ENCODE results near the gene UGT1A9. TPM values are rescaled to one million over a fixed set of nuclear protein-coding genes. Genes with fewer than 3 reads are reported as not detected.
A peak's percentile ranks its signal among the peaks of the same experiment; 100 is the strongest.
"Not testable (repeated sequence)": the region's sequence is repeated elsewhere in the genome, so short reads cannot be mapped to it uniquely, and the experiment has no call there.

The UGT1A9 gene
- total RNA-seq = 1.3 TPM

- no peak for DNase-seq (ENCODE audit: low spot score)
Observed at GRCh38 chr2:233671290-233672161, at the start of gene UGT1A9. Gene UGT1A9, plus strand, starts transcription at chr2:233671898. Its CDS starts 37 bp downstream, at chr2:233671935.

GRCh38 chr2:233627331-233628025 is 44.2 kb upstream of the UGT1A9 start:
- DNase-seq (ENCODE audit: low spot score) = no peak

- DNase-seq (ENCODE audit: low spot score) = peak; percentile 19
Observed at GRCh38 chr2:233636306-233636705, 35.4 kb upstream of the UGT1A9 start, which contains the start of gene UGT1A10. Gene UGT1A10, plus strand, starts transcription at chr2:233636448. Its CDS starts 75 bp downstream, at chr2:233636523.

- no peak for DNase-seq (ENCODE audit: low spot score)
Observed at GRCh38 chr2:233638836-233639235, 32.9 kb upstream of the UGT1A9 start.

DNA sequence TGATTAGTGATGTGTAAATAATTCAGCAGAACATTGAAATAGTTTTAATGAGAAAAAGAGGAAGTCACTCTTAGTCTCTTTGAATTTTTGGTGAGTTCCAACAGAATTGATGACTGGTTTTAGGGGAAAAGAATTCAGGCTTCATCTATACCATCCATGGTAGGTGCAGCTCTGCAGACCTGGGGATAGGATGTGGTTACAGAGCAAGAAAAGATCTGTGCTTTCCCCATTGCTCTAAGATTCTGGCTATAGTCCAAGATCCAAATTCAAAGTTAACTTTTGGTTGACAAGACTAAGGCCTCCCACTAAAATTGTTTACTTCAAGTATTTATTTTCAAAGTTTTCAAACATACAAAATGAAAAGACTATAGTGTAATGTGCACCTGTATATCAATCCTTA is 31.8 kb upstream of the UGT1A9 start:
- DNase-seq (ENCODE audit: low spot score) = no peak

DNA sequence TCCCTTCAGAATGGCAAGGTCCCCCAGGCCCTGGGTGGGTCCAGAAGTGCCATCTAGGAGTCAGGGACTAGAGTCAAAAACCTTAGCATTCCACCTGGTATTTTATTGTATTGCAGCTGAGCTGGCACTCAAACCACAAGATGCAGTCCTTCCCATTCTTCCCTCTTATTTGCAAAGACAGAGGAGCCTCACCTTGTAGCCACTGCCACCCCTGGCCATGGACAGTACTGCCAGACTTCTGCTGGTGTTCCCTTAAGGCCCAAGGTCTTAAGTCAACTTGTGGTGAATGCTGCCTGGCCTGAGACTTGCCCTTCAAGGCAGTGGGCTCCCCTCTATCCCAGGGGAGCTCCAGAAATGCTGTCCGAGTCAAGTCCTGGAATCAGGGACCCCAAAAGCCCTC is 28.6 kb upstream of the UGT1A9 start:
- DNase-seq (ENCODE audit: low spot score) = no peak

DNA sequence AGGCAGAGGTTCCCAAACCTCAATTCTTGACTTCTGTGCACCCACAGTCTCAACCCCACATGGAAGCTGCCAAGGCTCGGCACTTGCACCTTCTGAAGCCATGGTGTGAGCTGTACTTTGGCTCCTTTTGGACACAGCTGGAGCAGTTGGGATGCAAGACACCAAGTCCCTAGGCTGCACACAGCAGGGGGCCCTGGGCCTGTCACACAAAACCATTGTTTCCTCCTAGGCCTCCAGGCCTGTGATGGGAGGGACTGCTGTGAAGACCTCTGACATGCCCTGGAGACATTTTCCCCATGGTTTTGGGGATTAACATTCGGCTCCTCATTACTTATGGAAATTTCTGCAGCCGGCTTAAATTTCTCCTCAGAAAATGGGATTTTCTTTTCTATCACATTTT is 25.7 kb upstream of the UGT1A9 start:
- not testable (repeated sequence) for DNase-seq (ENCODE audit: low spot score)

DNA sequence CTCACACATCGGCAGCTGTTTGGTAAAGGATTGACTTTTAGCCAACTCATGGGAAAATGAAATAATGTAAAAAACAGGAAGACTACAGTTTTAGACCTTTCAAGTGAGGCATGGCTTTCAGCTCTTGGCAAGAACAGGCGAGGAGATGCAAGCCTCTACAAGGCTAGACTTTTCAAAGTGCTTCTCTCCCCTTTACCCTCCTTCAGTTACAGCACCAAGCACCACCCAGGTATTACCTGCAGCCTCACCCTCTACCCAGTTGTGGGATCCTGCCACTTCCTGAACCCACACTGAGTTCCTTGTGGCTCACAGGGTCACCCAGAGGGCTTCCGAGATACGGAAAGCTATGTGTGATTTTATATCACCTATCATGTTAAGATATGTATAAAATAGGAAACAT is 20.7 kb upstream of the UGT1A9 start:
- no peak for DNase-seq (ENCODE audit: low spot score)

- no peak for DNase-seq (ENCODE audit: low spot score)
Observed at GRCh38 chr2:233651430-233651829, 20.3 kb upstream of the UGT1A9 start.

GRCh38 chr2:233654501-233654900 is 17.2 kb upstream of the UGT1A9 start:
- DNase-seq (ENCODE audit: low spot score) = no peak

DNA sequence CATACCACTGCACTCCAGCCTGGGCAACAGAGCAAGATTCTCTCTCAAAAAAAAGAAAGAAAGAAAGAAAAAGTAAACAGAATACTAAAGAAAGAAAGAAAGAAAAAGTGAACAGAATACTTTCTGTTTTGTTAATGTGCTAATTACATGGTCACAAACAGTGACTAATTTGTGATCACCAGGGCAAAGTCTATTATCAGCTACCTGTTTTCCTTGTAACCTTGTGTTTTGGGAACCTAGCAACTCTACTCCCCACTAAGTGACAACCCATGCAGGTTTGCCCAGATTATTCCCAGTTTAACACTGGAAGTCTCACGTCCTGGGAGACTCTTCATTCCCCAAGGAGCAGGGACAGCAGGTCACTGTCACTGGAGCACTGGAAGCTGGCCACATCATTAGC is 16.7 kb upstream of the UGT1A9 start:
- no peak for DNase-seq (ENCODE audit: low spot score)

- not testable (repeated sequence) for DNase-seq (ENCODE audit: low spot score)
Observed at GRCh38 chr2:233655943-233656342, 15.8 kb upstream of the UGT1A9 start.

DNA sequence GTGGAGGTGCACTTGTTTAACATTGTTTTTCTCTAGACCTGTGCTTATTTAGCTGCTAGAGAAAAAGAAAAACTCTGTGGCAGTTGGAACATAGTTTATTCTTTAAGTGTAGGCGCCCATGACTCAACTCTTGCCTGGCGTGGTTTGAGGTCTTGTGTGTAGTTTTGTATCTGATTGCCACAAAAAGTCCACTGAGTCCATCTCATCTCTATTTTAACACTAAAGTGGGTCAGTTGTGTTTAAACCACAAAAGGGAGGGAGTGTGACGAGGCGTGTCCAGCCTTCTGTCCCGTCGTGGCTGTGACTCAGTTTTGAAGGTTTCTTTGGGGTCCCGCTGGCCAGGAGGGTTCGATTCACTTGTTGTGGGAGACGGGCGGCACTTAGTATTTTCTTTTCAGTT is 15.3 kb upstream of the UGT1A9 start:
- DNase-seq (ENCODE audit: low spot score) = no peak

- no peak for DNase-seq (ENCODE audit: low spot score)
Observed at GRCh38 chr2:233658610-233659009, 13.1 kb upstream of the UGT1A9 start.

- DNase-seq (ENCODE audit: low spot score) = no peak
Observed at GRCh38 chr2:233663911-233664310, 7.8 kb upstream of the UGT1A9 start.

GRCh38 chr2:233668605-233669260 is 3.0 kb upstream of the UGT1A9 start:
- DNase-seq (ENCODE audit: low spot score) = peak; percentile 46

DNA sequence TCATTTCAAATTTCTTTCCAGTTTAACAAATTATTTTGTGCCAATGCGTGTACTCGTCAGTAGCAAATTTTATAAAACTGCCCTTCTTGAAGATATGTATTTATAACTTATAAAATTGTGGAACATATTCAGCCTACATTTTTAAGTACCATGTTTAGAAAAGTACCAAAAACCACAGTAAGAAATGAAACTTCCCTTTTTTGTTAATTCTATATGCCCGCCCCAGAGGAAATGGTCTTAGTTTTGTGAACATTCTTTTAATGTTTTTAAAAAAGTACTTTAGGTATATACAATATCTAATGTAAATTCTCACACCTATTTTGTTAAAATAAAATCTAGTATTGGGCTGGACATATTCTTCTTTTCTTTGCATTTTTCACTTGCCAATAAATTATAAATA is 1.2 kb downstream of the UGT1A9 start:
- no peak for DNase-seq (ENCODE audit: low spot score)

GRCh38 chr2:233673896-233674295 is 2.2 kb downstream of the UGT1A9 start:
- no peak for DNase-seq (ENCODE audit: low spot score)

- no peak for DNase-seq (ENCODE audit: low spot score)
Observed at GRCh38 chr2:233674314-233674713, 2.6 kb downstream of the UGT1A9 start.

- no peak for DNase-seq (ENCODE audit: low spot score)
Observed at GRCh38 chr2:233674995-233675394, 3.3 kb downstream of the UGT1A9 start.

DNA sequence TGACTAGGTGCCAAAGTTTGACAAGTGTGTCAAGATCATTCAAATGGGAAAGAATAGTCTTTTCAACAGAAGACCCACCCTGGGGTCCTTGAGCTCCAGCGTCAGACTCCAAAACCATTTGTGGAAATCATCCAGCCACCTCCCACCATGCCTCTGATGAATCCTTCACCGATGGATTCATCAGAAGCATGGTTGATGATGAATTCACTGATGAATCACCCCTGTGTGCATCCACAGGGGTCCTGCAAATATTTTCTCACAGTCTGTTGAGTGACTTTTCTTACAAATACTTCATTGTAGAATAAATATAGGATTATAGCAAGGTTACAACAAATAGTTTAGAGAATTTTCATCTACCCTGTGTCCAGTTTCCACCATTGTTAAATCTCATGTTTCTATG is 4.3 kb downstream of the UGT1A9 start:
- DNase-seq (ENCODE audit: low spot score) = no peak

GRCh38 chr2:233679196-233679595 is 7.5 kb downstream of the UGT1A9 start:
- no peak for DNase-seq (ENCODE audit: low spot score)

Measured in mucosa of gallbladder (tissue), 1 donor.